GM12873 (cell line): ENCODE results near the gene ZNF532.

Experiments used
- CTCF ChIP-seq: IDR thresholded peaks from 2 replicates; pipeline ENCODE4 v1.5.1; 2012; ENCODE audit warnings: low read depth, mild to moderate bottlenecking, moderate library complexity, low read length, control low read depth; ENCODE audit not compliant: insufficient read depth; ENCODE audit errors: missing control alignments

The ZNF532 gene

DNA sequence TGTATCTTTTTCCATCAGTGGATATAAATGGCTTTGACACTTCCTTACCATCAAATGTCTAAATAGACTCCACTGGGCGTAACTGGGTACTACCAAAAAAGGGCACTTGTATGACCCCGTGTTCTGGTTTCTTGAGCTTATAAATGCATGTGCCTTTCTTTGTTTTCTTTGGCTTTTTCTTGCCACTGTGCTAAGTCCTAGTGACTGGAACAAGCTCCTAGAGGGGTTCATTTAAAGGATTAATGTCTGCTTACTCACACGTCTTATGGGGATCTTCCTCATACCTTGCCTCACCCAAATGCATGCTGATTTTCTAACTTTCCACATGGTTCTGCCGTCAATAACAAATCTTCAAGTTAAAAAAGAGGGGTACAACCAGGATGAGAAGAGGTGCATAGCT is 19.8 kb upstream of the ZNF532 start:
- no peak for TF ChIP-seq CTCF

DNA sequence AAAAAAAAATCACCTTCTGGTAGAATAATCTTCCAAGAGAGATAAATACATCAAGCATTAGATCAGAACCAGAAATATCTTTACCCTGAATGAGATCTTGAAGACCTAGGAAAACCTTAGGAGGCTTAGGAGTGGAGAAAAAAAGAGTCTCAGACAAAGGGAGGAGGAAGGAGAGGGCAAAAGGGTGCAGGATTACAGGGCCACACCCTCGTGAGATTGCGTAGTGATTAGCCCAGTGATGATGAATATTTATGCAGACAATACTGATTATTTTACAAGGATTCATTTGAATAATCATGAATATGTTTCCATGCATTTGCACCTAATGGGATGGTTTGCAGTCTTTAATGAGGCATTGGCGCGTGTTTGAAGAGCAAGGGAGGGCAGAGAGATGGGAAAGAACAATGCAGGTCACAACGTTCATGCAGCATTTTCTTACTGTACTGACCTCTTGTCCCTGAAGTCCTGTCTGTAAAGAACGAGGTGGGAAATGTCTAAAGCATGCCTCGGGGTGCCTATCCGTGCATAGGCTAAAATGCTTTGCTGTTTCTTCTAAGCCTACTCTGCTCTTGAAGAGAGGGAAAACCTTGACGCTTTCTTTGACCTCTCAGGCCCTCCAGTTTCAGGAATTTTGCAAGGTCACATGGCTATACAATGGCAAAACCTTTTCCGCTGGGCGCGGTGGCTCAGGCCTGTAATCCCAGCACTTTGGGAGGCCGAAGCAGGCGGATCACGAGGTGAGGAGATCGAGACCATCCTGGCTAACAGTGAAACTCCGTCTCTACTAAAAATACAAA is 18.6 kb upstream of the ZNF532 start:
- no peak for TF ChIP-seq CTCF

GRCh38 chr18:58847383-58848071 is 17.1 kb upstream of the ZNF532 start:
- TF ChIP-seq CTCF, result no peak

DNA sequence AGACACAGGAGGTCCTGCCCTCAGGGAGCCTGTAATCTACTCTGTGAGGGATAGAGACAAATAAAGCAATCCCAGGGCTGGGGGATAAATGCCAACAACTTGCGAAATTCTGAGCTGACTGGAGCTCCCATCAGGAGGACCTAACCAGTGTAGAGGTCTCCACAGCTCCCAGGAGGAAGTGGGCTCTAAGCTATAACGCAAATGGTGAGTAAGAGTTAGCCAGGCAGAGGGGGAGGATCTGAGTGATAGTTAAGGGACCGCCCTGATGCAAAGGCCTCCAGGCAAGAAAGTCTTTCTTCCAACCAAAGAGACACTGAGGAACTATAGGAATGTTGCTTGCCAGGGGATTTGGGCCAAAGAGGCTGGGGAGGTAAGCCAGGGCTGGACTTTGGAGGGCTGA is 16.0 kb upstream of the ZNF532 start:
- TF ChIP-seq CTCF, result no peak

DNA sequence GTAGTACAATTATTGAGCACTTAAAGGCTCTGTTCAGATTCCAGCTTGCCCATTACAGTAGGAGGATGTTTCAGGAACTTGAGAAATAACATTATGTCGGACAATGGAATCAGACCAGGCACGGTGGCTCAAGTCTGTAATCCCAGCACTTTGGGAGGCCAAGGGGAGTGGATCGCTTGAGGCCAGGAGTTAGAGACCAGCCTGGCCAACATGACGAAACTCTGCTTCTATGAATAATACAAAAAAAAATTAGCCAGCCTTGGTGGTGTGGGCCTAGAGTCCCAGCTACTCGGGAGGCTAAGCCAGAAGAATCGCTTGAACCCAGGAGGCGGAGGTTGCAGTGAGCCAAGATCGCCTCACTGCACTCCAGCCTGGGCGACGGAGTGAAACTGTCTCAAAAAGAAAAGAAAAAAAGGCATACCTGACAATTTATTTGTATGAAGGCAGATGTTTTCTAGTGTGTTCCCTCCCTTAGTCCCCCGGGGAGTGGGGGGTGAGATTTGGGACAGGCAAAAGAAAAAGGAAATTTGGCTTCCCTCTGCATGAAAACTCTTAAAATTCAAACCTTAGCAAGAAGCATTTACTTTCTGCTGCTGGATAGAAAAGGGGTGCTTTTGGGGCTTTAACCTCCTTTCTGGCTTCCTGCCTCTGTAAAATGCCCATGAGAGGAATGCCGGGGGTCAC is 13.7 kb upstream of the ZNF532 start:
- no peak for TF ChIP-seq CTCF

- TF ChIP-seq CTCF, result no peak
These were observed 12.8 kb upstream of the ZNF532 start for GRCh38 chr18:58851856-58852255.

DNA sequence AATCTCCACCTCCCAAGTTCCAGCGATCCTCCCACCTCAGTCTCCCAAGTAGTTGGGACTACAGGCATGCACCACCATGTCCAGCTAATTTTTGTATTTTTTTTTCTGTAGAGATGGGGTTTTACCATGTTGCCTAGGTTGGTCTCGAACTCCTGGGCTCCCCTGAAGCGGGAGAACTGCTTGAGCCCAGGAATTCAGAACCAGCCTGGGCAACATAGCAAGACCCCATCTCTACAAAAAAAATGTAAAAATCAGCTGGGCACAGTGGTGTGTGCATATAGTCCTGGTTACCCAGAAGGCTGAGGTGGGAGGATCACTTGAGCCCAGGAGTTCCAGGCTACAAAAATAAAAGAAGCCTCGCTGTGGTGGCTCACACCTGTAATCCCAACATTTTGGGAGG is 12.0 kb upstream of the ZNF532 start:
- no peak for TF ChIP-seq CTCF
